GM19193 (cell line): Measurements from ENCODE around the gene MED16.

Source experiments
- POLR2A ChIP-seq: IDR thresholded peaks from 4 replicates; pipeline ENCODE4 v1.6.1; 2011; ENCODE audit not compliant: insufficient read depth, insufficient read length; ENCODE audit errors: extremely low read depth

MED16 gene

GRCh38 chr19:931860-932647, 39.1 kb upstream of the MED16 start:
- no peak for TF ChIP-seq POLR2A

- TF ChIP-seq POLR2A: no peak
Observed at GRCh38 chr19:929891-930258, 36.9 kb upstream of the MED16 start.

- TF ChIP-seq POLR2A: no peak
Observed at GRCh38 chr19:929203-929890, 36.4 kb upstream of the MED16 start.

- TF ChIP-seq POLR2A: no peak
Observed at GRCh38 chr19:928471-929202, 35.6 kb upstream of the MED16 start.

- peak; percentile 9 for TF ChIP-seq POLR2A
Observed at GRCh38 chr19:927780-928401, 34.9 kb upstream of the MED16 start.

- no peak for TF ChIP-seq POLR2A
Observed at GRCh38 chr19:927351-927779, 34.4 kb upstream of the MED16 start.

GRCh38 chr19:926589-927350, 33.8 kb upstream of the MED16 start:
- peak; percentile 50 for TF ChIP-seq POLR2A

- TF ChIP-seq POLR2A: no peak
Observed at GRCh38 chr19:926323-926588, 33.3 kb upstream of the MED16 start.

- peak; percentile 63 for TF ChIP-seq POLR2A
Observed at GRCh38 chr19:925526-926322, 32.7 kb upstream of the MED16 start, which contains the start of gene ARID3A. Gene ARID3A, plus strand, starts transcription at chr19:926035. Its CDS starts 3,494 bp downstream, at chr19:929529.

GRCh38 chr19:925087-925525, 32.1 kb upstream of the MED16 start:
- TF ChIP-seq POLR2A: peak; percentile 44

- no peak for TF ChIP-seq POLR2A
Observed at GRCh38 chr19:924553-925086, 31.6 kb upstream of the MED16 start.

- TF ChIP-seq POLR2A: no peak
Observed at GRCh38 chr19:920051-920864, 27.3 kb upstream of the MED16 start.
